NK-92 (cell line): Measurements from ENCODE around the gene DNAH2.

Experiments used
- DNase-seq: peaks from one replicate; lab custom pipeline; 2025; ENCODE audit not compliant: unreplicated experiment; lab: John Stamatoyannopoulos, UW

The DNAH2 gene

GRCh38 chr17:7849130-7849750, 131.7 kb downstream of the DNAH2 start:
- no peak for DNase-seq

GRCh38 chr17:7849751-7850504, 132.4 kb downstream of the DNAH2 start:
- no peak for DNase-seq

DNA sequence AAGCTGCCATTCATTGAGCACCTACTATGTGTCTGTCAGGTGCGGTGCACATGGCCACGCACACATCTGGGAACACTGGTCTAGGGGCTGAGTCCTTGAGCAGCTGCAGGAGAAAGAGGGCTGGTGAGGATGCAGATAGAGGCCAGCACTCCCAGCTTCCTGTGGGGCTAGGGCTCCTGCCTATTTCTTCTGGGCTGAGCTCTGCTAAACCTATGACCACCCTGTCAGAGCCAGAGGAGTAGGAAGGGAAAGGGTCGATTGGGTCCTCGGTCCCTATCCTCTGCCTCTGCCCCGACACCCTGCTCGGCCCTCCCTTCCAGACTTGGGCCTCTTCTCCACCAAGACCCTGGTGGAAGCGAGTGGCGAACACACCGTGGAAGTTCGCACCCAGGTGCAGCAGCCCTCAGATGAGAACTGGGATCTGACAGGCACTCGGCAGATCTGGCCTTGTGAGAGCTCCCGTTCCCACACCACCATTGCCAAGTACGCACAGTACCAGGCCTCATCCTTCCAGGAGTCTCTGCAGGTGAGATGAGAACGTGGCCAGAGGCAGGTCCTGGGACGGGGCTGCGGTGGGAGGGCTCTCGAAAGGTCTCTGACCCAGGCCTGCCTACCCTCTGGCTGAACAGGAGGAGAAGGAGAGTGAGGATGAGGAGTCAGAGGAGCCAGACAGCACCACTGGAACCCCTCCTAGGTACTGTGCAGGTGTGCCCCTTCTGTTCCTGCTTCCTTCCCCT, 133.3 kb downstream of the DNAH2 start:
- DNase-seq: no peak

- peak; percentile 53 for DNase-seq
Observed at GRCh38 chr17:7851438-7852261, 134.1 kb downstream of the DNAH2 start.

DNA sequence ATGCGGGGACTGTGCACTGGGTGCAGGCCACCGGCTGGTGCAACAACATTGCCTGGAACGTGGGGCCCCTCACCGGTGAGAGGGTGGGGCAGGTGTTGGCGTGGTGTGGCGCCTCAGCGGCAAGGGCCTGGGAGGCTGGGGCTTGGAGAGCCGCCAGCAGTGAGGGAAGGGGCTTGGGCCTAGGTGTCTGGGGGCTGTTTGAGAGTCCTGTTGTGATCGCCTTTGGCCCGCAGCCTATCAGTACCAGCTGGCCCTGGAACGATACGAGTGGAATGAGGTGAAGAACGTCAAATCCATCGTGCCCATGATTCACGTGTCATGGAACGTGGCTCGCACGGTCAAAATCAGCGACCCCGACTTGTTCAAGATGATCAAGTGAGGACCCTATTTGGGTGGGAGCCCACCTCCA, 134.7 kb downstream of the DNAH2 start:
- DNase-seq: no peak

DNA sequence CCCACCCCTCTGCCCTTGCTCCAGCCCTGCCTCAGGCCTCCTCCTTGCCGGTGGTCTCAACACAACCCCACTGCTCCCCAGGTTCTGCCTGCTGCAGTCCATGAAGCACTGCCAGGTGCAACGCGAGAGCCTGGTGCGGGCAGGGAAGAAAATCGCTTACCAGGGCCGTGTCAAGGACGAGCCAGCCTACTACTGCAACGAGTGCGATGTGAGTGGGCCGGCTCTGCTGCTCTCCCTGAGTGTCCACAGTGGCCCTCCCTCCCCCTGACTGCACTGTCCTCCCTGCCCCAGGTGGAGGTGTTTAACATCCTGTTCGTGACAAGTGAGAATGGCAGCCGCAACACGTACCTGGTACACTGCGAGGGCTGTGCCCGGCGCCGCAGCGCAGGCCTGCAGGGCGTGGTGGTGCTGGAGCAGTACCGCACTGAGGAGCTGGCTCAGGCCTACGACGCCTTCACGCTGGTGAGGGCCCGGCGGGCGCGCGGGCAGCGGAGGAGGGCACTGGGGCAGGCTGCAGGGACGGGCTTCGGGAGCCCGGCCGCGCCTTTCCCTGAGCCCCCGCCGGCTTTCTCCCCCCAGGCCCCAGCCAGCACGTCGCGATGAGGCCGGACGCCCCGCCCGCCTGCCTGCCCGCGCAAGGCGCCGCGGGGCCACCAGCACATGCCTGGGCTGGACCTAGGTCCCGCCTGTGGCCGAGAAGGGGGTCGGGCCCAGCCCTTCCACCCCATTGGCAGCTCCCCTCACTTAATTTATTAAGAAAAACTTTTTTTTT, 135.6 kb downstream of the DNAH2 start:
- no peak for DNase-seq

- no peak for DNase-seq
Observed at GRCh38 chr17:7853691-7854038, 136.1 kb downstream of the DNAH2 start.

DNA sequence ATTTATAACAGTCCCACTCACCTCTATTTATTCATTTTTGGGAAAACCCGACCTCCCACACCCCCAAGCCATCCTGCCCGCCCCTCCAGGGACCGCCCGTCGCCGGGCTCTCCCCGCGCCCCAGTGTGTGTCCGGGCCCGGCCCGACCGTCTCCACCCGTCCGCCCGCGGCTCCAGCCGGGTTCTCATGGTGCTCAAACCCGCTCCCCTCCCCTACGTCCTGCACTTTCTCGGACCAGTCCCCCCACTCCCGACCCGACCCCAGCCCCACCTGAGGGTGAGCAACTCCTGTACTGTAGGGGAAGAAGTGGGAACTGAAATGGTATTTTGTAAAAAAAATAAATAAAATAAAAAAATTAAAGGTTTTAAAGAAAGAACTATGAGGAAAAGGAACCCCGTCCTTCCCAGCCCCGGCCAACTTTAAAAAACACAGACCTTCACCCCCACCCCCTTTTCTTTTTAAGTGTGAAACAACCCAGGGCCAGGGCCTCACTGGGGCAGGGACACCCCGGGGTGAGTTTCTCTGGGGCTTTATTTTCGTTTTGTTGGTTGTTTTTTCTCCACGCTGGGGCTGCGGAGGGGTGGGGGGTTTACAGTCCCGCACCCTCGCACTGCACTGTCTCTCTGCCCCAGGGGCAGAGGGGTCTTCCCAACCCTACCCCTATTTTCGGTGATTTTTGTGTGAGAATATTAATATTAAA, 136.7 kb downstream of the DNAH2 start:
- DNase-seq: no peak

DNA sequence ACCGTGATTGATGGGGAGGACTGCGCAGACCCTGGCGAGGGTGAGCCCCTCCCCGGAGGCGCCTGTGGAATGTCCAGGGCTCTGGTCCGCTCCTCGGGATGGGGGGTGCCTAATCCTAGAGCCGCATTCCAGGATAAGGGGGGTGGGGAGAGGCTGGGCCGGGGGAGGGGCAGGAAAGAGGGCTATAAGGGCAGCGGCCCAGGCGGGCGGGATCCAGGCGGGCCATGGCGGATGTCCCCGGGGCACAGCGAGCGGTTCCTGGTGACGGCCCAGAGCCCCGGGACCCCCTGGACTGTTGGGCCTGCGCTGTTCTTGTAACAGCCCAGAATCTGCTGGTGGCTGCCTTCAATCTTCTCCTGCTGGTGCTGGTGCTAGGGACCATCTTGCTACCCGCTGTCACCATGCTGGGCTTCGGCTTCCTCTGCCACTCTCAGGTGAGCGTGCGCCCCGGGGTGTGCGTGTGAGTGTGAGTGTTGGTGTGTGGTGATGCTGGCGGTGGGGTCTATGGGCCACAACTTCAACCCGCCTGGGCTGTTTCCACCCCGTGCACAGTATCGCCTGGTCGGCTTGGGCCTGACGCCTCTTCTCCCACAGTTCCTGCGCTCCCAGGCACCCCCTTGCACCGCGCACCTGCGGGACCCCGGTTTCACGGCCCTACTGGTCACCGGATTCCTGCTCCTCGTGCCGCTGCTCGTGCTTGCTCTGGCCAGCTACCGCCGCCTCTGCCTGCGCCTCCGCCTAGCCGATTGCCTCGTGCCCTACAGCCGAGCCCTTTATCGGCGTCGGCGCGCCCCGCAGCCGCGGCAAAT, 137.5 kb downstream of the DNAH2 start, which contains the start of gene TMEM88:
TSS of gene TMEM88 (plus strand) at position 216 of the 809 bp plus-strand sequence. CDS start at position 225, 9 bp downstream.
- no peak for DNase-seq

GRCh38 chr17:7855660-7856010, 138.1 kb downstream of the DNAH2 start:
- DNase-seq: no peak

GRCh38 chr17:7856011-7856810, 138.7 kb downstream of the DNAH2 start:
- DNase-seq: no peak

DNA sequence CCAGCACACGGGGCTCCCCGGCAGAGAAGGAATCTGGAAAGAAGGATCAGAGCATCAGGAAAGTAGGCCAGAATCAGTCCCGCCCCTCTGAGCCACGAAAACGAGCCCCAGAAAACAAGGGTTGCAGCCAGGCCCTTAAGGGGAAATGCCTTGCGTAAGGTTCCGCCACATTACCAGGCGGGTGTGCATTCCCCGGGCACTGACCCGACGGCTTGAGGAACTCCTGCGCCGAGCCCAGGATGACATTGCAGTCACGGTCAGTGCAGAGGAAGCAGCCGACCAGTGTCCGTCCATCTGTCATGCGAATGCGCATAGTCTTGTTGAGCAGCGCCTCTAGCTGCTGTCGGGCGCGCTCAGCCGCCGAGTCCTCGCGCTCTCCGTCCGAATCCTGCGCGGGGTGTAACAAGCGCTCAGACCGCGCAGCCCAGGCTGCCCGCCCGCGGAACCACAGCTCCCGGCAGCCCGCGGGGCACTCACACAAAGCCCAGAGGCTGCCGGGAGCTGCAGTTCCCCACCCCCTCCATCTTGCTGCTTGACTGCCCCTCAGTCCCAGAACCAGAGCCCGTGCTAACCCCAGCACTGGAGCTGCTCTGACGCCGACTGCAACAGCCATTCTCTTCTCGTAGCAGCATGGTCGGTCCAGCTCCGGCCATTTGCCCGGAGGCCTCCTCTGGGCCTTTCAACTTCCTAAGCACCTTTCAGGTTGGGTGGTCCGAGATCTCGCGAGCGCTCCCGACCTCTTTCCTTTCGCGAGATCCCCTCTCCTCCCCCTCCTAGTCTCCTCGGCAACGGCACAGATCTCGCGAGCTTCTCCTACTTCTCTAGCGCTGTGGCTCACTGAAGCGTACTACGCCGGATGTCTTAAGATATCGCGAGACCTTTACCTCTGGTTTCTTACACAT, 139.5 kb downstream of the DNAH2 start, which contains the start of gene NAA38:
TSS of gene NAA38 (minus strand) at position 749 of the 902 bp plus-strand sequence. CDS start at position 653, 96 bp downstream.
- peak; percentile 64 for DNase-seq

GRCh38 chr17:7857713-7858521, 140.4 kb downstream of the DNAH2 start, which contains the start of gene CYB5D1:
TSS of gene CYB5D1 (plus strand) at chr17:7858003. CDS start at chr17:7858135, 132 bp downstream.
- DNase-seq: no peak

GRCh38 chr17:7858522-7858810, 140.9 kb downstream of the DNAH2 start:
- no peak for DNase-seq

DNA sequence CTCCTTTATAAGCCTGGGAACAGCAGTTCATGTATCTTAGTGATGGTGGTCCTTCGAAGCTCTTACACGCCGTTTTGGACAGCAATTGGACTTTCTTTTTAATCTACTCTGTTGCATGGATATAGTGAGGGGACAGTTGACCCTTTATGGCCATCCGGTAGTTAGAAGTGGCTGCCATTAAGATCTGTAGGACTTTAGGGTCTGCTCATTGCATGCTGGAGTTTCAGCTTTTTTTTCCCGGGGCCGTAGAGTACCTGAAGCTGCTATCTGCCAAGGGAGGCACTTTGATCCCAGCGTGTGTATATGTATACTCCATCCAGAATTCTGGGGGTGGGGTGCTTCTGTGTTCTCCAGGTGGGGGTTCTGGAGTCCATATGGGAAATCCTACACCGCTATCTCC, 141.5 kb downstream of the DNAH2 start:
- DNase-seq: no peak

GRCh38 chr17:7862692-7863437, 145.3 kb downstream of the DNAH2 start:
- no peak for DNase-seq
